VCaP (cell line): Measurements from ENCODE around the gene BRDT.

Experiments used
- H3K27ac ChIP-seq: fragments of 450-650 bp; 2 replicates; pipeline ENCODE4 v1.5.1; 2017
- TF ChIP-seq, protein P1 (sequence below): fragments of 450-650 bp; conservative IDR thresholded peaks from 2 replicates; pipeline ENCODE4 v1.5.1; 2017; ENCODE audit warnings: mild to moderate bottlenecking, moderate library complexity

The BRDT gene

DNA sequence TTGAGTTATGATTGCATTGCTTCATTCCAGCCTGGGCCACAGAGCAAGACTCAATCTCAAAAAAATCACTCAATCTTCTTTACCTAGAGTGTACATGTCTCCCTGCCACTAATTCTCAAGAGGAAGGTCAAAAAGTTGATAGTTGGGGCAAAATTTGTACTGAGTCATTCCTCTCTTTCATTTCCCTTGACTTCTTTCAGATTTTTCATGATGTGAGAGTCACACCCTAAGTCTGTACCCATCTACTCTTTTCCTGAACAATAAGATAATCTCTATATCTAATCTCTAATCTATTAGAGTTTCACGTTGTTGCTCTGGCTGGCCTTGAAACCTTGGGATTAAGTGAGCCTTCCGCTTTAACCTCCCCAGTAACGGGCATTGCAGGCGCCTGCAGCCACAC is 1.1 kb upstream of the BRDT start:
- TF ChIP-seq, protein P1, sequence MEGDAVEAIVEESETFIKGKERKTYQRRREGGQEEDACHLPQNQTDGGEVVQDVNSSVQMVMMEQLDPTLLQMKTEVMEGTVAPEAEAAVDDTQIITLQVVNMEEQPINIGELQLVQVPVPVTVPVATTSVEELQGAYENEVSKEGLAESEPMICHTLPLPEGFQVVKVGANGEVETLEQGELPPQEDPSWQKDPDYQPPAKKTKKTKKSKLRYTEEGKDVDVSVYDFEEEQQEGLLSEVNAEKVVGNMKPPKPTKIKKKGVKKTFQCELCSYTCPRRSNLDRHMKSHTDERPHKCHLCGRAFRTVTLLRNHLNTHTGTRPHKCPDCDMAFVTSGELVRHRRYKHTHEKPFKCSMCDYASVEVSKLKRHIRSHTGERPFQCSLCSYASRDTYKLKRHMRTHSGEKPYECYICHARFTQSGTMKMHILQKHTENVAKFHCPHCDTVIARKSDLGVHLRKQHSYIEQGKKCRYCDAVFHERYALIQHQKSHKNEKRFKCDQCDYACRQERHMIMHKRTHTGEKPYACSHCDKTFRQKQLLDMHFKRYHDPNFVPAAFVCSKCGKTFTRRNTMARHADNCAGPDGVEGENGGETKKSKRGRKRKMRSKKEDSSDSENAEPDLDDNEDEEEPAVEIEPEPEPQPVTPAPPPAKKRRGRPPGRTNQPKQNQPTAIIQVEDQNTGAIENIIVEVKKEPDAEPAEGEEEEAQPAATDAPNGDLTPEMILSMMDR: no peak
- H3K27ac ChIP-seq: no peak overlapping the region

DNA sequence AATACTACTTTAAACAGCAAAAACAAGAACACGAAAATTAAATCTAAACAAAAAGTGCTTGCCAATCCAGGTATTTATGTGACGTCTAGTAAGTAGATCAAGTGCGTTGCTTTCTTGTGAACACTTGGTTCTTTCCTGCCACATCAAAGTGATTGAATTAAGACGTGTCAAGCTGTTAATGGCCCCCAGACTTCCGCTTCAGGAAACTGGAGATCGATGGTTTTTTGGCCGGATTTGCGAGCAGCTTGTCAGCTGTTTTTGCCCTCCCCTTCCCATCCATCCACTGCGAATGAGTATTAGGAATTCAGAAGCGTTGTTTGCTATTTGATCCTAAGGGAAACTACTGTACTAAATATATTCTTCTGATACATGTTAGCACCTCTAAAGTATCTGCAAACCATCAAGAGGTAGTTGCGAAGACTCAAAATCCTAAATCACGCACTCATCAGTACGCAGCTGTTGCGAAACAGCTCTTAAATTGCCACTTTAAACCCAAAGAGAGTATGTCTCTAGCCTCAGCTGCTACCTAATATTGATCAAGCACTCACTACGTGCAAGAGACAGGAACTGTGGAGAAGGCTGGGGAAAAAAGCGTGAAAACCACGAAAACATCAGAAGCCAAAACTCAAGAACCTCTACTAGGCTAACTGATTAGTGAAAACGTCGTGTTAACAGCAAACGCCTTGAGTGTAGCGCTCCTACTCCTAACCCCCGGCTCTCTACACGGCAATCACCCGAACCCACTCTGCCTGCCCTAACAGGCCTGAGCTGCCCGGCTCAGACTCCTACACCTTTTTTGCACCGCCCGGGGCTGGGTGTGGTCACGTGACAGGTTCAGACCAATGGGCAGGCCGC is 473 bp upstream of the BRDT start:
- no peak overlapping the region for H3K27ac ChIP-seq
- TF ChIP-seq, protein P1: no peak

DNA sequence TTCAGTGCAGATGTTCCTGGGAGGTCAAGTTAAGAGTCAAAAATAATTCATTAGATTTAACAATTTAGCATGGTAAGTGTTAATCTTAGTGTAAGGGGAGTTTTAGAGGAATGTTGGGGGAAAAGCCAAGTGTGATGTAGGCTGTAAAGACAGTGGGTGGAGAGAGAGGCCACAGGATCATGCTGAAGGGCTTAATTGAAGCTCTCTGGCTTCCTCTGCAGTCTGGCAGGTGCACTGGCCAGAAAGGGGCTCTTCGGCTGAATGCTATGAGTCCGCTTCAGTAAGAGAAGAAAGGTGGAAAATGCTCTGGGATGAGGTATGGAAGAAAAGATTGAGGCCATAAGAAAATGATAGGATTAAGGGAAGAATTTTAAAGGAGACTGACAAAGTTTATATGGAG is 3.0 kb downstream of the BRDT start:
- TF ChIP-seq, protein P1: no peak

DNA sequence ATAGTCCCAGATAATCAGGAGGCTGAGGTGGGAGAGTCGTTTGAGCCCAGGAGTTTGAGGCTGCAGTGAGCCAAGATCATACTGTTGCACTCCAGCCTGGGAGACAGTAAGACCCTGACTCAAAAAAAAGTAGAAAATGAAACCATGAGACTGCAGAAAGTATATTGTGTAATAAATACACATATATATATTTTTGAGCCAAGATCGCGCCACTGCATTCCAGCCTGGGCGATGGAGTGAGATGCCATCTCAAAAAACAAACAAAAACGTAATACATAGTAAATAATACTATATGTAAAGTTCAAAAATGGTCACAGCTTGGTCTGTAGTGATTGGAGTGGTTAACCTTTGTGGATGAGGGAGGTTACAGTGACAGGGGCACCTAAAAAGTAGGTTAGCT is 9.7 kb downstream of the BRDT start:
- TF ChIP-seq, protein P1: no peak
- no peak overlapping the region for H3K27ac ChIP-seq

More for the DNA sequence above, 3.0 kb downstream of the BRDT start:
- H3K27ac ChIP-seq: no peak overlapping the region

DNA sequence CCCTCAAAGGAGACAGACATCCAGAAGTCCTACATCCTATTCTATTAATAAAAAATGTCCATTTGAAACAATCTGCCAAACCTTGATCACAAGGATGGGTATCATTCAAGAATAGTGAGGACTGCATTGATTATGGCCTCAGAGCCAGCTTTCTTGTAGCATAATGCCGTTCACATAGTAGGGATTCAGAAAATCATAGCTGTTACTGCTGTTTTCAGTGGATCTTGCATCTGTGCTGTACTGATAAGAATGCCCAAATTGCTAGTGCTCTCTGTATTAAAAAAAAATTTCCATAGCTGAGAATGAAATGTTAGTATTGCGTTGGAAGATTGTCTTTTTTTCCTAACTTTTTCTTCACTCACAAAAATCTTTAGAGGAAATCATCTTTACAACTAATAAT is 19.1 kb downstream of the BRDT start:
- TF ChIP-seq, protein P1: no peak

DNA sequence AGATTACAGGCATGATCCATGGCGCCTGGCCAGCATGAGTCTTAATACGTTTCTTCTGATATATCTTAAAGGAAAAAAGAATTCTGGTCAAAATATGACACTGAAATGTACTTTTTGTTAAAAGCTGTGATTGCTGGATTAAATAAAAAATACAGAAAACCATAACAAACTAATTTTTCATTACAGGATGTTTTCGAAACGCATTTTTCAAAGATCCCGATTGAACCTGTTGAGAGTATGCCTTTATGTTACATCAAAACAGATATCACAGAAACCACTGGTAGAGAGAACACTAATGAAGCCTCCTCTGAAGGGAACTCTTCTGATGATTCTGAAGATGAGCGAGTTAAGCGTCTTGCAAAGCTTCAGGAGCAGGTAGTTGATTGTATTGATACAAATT is 30.2 kb downstream of the BRDT start:
- TF ChIP-seq, protein P1: no peak
- no peak overlapping the region for H3K27ac ChIP-seq

More for the DNA sequence above, 19.1 kb downstream of the BRDT start:
- H3K27ac ChIP-seq: no peak overlapping the region

DNA sequence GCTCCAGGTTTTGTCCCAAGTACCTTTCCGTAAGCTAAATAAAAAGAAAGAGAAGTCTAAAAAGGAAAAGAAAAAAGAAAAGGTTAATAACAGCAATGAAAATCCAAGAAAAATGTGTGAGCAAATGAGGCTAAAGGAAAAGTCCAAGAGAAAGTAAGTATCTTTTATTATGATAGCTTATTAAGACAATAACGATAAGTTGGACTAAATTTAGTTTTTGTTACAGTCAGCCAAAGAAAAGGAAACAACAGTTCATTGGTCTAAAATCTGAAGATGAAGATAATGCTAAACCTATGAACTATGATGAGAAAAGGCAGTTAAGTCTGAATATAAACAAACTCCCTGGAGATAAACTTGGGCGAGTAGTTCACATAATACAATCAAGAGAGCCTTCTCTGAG is 31.5 kb downstream of the BRDT start:
- TF ChIP-seq, protein P1: no peak

More for the DNA sequence above, 31.5 kb downstream of the BRDT start:
- no peak overlapping the region for H3K27ac ChIP-seq
